ENCODE data around the gene GOT1. TPM values are rescaled to one million over a fixed set of nuclear protein-coding genes. Genes with fewer than 3 reads are reported as not detected.

Gene GOT1
- total RNA-seq, 1 experiment from 2014 or later, result 59.8 TPM

DNA sequence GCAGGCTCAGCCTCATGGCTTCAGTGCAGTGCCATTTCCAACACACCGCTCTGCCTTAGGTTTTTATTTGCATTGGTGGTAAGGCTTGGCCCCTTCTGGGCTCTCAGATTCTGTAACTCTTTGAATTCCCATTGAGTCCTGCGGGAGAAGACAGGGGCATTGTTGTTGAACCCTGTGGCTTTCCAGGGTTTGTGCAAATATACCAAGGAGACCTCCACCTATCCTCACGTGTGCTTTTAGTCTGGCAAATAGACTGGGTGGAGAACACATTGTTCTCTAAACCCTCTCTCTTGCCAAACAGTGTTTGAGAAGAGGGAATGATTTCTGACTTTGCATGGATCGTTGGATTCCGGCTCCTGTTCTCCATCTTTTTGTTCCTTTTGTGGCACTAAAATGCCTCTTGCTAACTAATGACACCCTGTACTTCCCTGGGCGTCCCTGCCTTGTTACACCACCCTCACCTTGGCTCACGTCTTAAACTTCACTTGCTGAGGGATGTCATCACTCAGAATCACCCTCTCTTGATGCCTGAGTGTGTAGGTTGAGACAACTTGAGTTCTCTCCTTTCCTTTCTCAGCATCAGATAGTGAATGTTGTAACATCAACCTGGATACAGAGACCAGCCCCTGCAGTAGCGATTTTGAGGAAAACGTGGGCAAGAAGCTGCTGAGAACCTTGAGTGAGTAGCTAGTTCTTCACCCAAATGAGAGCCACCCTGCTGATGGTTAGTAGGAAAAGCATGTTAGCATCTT lies 40.5 kb downstream of the GOT1 start:
- Mint-ChIP-seq H3K4me1 (ENCODE audit: low read depth, unreplicated experiment) (peaks cover 8% of the 10 kb centered on the region), H3K27me3 (ENCODE audit: insufficient read depth, unreplicated experiment) (peaks cover 4% of the 10 kb centered on the region), H3K27ac (ENCODE audit: unreplicated experiment) (no peak overlapping the region), H3K4me3 (ENCODE audit: unreplicated experiment) (no peak overlapping the region), H3K36me3 (ENCODE audit: insufficient read depth, unreplicated experiment) (peaks cover 26% of the 10 kb centered on the region), H3K9me3 (ENCODE audit: unreplicated experiment) (no peaks in the 10 kb centered on the region)
- Histone ChIP-seq H3K9me3 (no peaks in the 10 kb centered on the region), H3K4me1 (peaks cover 15% of the 10 kb centered on the region), H3K36me3 (ENCODE audit: control insufficient read depth, insufficient read depth, low read length) (no peaks in the 10 kb centered on the region), H3K27me3 (replicated peaks; ENCODE audit: control insufficient read depth, insufficient read depth, low read length) (no peaks in the 10 kb centered on the region), H3K4me3 (ENCODE audit: low read depth, low read length) (no peak overlapping the region)
- ChIA-PET POLR2A (interaction anchor here (0.7 kb wide), 1 partner anchor 145 kb away, joined by 3 read pairs; no protein-coding TSS in a partner anchor), CTCF (no interaction called here)
- no TSS peak for BruUV-seq (replicated peaks)
- DNase-seq, result no peak
- TF ChIP-seq, protein P1, sequence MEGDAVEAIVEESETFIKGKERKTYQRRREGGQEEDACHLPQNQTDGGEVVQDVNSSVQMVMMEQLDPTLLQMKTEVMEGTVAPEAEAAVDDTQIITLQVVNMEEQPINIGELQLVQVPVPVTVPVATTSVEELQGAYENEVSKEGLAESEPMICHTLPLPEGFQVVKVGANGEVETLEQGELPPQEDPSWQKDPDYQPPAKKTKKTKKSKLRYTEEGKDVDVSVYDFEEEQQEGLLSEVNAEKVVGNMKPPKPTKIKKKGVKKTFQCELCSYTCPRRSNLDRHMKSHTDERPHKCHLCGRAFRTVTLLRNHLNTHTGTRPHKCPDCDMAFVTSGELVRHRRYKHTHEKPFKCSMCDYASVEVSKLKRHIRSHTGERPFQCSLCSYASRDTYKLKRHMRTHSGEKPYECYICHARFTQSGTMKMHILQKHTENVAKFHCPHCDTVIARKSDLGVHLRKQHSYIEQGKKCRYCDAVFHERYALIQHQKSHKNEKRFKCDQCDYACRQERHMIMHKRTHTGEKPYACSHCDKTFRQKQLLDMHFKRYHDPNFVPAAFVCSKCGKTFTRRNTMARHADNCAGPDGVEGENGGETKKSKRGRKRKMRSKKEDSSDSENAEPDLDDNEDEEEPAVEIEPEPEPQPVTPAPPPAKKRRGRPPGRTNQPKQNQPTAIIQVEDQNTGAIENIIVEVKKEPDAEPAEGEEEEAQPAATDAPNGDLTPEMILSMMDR (IDR thresholded peaks at IDR 0.05; ENCODE audit: insufficient read depth in 1 of 2, low read depth in 1 of 2, low read length in 1 of 2, severe bottlenecking in 1 of 2, unreplicated experiment in 1 of 2), result no peak
- intact Hi-C loops (cut with micrococcal nuclease; ENCODE audit: unreplicated experiment), result loop anchor here (10.0 kb wide), 1 partner anchor 925 kb away; no protein-coding TSS in a partner anchor

GRCh38 chr10:99387541-99387940 lies 42.9 kb downstream of the GOT1 start:
- no peaks in the 10 kb centered on the region for H3K9me3 Mint-ChIP-seq (ENCODE audit: unreplicated experiment)
- no peaks in the 10 kb centered on the region for H3K9me3 ChIP-seq

GRCh38 chr10:99387071-99387470 lies 43.4 kb downstream of the GOT1 start:
- intact Hi-C loops (cut with micrococcal nuclease; ENCODE audit: unreplicated experiment), result no loop called here

More at GRCh38 chr10:99387541-99387940, 42.9 kb downstream of the GOT1 start:
- DNase-seq, result no peak
- Histone ChIP-seq H3K4me3 (ENCODE audit: low read depth, low read length) (no peak overlapping the region), H3K27me3 (replicated peaks; ENCODE audit: control insufficient read depth, insufficient read depth, low read length) (no peaks in the 10 kb centered on the region), H3K4me1 (peaks cover 15% of the 10 kb centered on the region), H3K36me3 (ENCODE audit: control insufficient read depth, insufficient read depth, low read length) (no peaks in the 10 kb centered on the region)
- intact Hi-C loops (cut with micrococcal nuclease; ENCODE audit: unreplicated experiment), result no loop called here
- Mint-ChIP-seq H3K27me3 (ENCODE audit: insufficient read depth, unreplicated experiment) (peaks cover 4% of the 10 kb centered on the region), H3K27ac (ENCODE audit: unreplicated experiment) (no peak overlapping the region), H3K36me3 (ENCODE audit: insufficient read depth, unreplicated experiment) (peaks cover 9% of the 10 kb centered on the region), H3K4me3 (ENCODE audit: unreplicated experiment) (no peak overlapping the region), H3K4me1 (ENCODE audit: low read depth, unreplicated experiment) (peaks cover under 1% of the 10 kb centered on the region)
- ChIA-PET POLR2A (no interaction called here), CTCF (no interaction called here)
- TF ChIP-seq, protein P1 (IDR thresholded peaks at IDR 0.05; ENCODE audit: insufficient read depth in 1 of 2, low read depth in 1 of 2, low read length in 1 of 2, severe bottlenecking in 1 of 2, unreplicated experiment in 1 of 2), result no peak
- no TSS peak for BruUV-seq (replicated peaks)

More at GRCh38 chr10:99387071-99387470, 43.4 kb downstream of the GOT1 start:
- Histone ChIP-seq H3K4me1 (peaks cover 11% of the 10 kb centered on the region), H3K27me3 (replicated peaks; ENCODE audit: control insufficient read depth, insufficient read depth, low read length) (no peaks in the 10 kb centered on the region), H3K9me3 (no peaks in the 10 kb centered on the region), H3K4me3 (ENCODE audit: low read depth, low read length) (no peak overlapping the region), H3K36me3 (ENCODE audit: control insufficient read depth, insufficient read depth, low read length) (no peaks in the 10 kb centered on the region)
- no peak overlapping the region for H3K27ac Mint-ChIP-seq (ENCODE audit: unreplicated experiment)
- H3K27me3 Mint-ChIP-seq (ENCODE audit: insufficient read depth, unreplicated experiment), result peaks cover 4% of the 10 kb centered on the region
- CTCF ChIA-PET, result no interaction called here
- H3K9me3 Mint-ChIP-seq (ENCODE audit: unreplicated experiment), result no peaks in the 10 kb centered on the region
- H3K36me3 Mint-ChIP-seq (ENCODE audit: insufficient read depth, unreplicated experiment), result peaks cover 4% of the 10 kb centered on the region
- no peaks in the 10 kb centered on the region for H3K4me1 Mint-ChIP-seq (ENCODE audit: low read depth, unreplicated experiment)
- BruUV-seq (replicated peaks), result no TSS peak
- TF ChIP-seq, protein P1 (IDR thresholded peaks at IDR 0.05; ENCODE audit: insufficient read depth in 1 of 2, low read depth in 1 of 2, low read length in 1 of 2, severe bottlenecking in 1 of 2, unreplicated experiment in 1 of 2), result no peak
- DNase-seq, result no peak
- POLR2A ChIA-PET, result no interaction called here
- H3K4me3 Mint-ChIP-seq (ENCODE audit: unreplicated experiment), result no peak overlapping the region

All from Caco-2 (cell line).